ENCODE data around the gene FAM228A. TPM values are rescaled to one million over a fixed set of nuclear protein-coding genes. Genes with fewer than 3 reads are reported as not detected.

Gene FAM228A
- total and polyA plus RNA-seq, 2 of the 4 experiments (the other 2 are of a cell fraction) = not detected

DNA sequence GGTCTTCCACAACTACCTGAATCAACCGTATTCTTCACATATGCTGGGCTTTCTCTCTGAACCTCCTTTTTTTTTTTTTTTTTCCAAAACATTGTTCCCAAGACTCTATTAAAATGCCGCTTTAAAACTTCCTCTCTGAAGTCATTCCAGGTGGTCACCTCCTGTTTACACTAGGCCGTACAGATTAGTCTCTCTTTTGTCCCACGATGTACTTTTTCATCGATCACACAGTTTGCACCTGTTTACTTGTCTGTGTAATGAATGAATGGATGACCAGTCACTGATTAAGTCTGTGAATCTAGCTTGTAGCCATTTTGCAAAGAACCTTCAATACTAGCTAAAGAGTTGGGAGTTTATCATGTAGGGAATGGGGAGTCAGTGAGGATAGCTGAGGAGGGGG, 16.7 kb upstream of the FAM228A start:
- ChIA-PET CTCF (no interaction called here), POLR2A (ENCODE audit: unreplicated experiment) (no interaction called here)
- Histone ChIP-seq H2BK120ac (ENCODE audit: low read depth, low read length) (no peak overlapping the region), H4K8ac (ENCODE audit: low read depth in 2 of 2, low read length in 2 of 2) (no peak overlapping the region), H3K27me3 (ENCODE audit: control insufficient read depth, insufficient read depth, low read length) (no peaks in the 10 kb centered on the region), H3K23ac (ENCODE audit: low read depth, low read length) (no peak overlapping the region), H2BK20ac (ENCODE audit: low read depth, low read length) (no peak overlapping the region), H3K4me3 (ENCODE audit: insufficient read depth, low read depth, low read length) (no peak overlapping the region), H2AK5ac (ENCODE audit: low read depth, low read length) (no peak overlapping the region), H4K5ac (ENCODE audit: low read depth, low read length) (no peak overlapping the region), H3K9me1 (ENCODE audit: insufficient read depth, low read length) (peaks cover 4% of the 10 kb centered on the region; the same call in 1 of the 2 replicates), H3K79me1 (ENCODE audit: low read depth in 1 of 2, low read length in 2 of 2) (no peaks in the 10 kb centered on the region), H3K9ac (ENCODE audit: low read depth, low read length) (no peak overlapping the region), H2BK5ac (ENCODE audit: low read depth, low read length, poor library complexity, severe bottlenecking) (no peak overlapping the region), H3K56ac (ENCODE audit: extremely low read depth, insufficient read depth, low read length) (no peak overlapping the region), H3K4me1 (ENCODE audit: control insufficient read depth, insufficient read depth, low read length) (no peaks in the 10 kb centered on the region), H2AFZ (replicated peaks; ENCODE audit: low read length, poor library complexity) (no peak overlapping the region), H3K4ac (ENCODE audit: low read depth, low read length) (no peak overlapping the region), H2BK15ac (ENCODE audit: low read depth, low read length) (no peak overlapping the region), H3K14ac (replicated peaks; ENCODE audit: low read depth, low read length) (no peak overlapping the region), H3K4me2 (ENCODE audit: low read depth, low read length) (no peak overlapping the region), H3K18ac (ENCODE audit: low read depth, low read length) (no peak overlapping the region), H4K91ac (ENCODE audit: insufficient read depth, low read depth, low read length) (no peak overlapping the region), H3K27ac (ENCODE audit: insufficient read depth, low read length) (no peak overlapping the region), H2AK9ac (replicated peaks; ENCODE audit: low read depth, low read length, poor library complexity) (no peak overlapping the region), H4K20me1 (ENCODE audit: insufficient read depth, low read length) (no peaks in the 10 kb centered on the region), H3K9me3 (ENCODE audit: control insufficient read depth, insufficient read depth, low read length) (no peaks in the 10 kb centered on the region), H3K36me3 (ENCODE audit: control insufficient read depth, insufficient read depth, low read length) (no peaks in the 10 kb centered on the region)
- BruUV-seq (replicated peaks) = no TSS peak
- in situ Hi-C loops (cut with MboI; ENCODE audit: low sequenced_read_pairs) = no loop called here
- DNase-seq (no peak), ATAC-seq (ENCODE audit: low read depth) (no peak)
- intact Hi-C loops (cut with micrococcal nuclease) = no loop called here
- TF ChIP-seq CEBPB (IDR thresholded peaks at IDR 0.05; ENCODE audit: low read depth, low read length) = no peak
- no peak for TF ChIP-seq MAFK (IDR thresholded peaks at IDR 0.05; ENCODE audit: low read depth, low read length)
- no peak for TF ChIP-seq BHLHE40 (IDR thresholded peaks at IDR 0.05; ENCODE audit: low read depth, low read length)
- TF ChIP-seq SMC3 (IDR thresholded peaks at IDR 0.05; ENCODE audit: low read depth, low read length) = no peak
- TF ChIP-seq ELK1 (IDR thresholded peaks at IDR 0.05; ENCODE audit: borderline replicate concordance, low read depth, low read length) = no peak
- no peak for TF ChIP-seq RCOR1 (IDR thresholded peaks at IDR 0.05; ENCODE audit: insufficient replicate concordance, low read length)
- TF ChIP-seq CTCF (conservative IDR thresholded peaks at IDR 0.05; ENCODE audit: low read depth, low read length) = no peak
- no peak for TF ChIP-seq MXI1 (IDR thresholded peaks at IDR 0.05; ENCODE audit: borderline replicate concordance, low read depth, low read length)
- no peak for TF ChIP-seq FOS (IDR thresholded peaks at IDR 0.05; ENCODE audit: low read depth, low read length)
- no peak for TF ChIP-seq POLR2A (IDR thresholded peaks at IDR 0.05; ENCODE audit: low read depth, low read length)
- no peak for TF ChIP-seq RAD21 (IDR thresholded peaks at IDR 0.05; ENCODE audit: low read length)
- TF ChIP-seq CHD1 (IDR thresholded peaks at IDR 0.05; ENCODE audit: low read depth, low read length) = no peak
- no peak for TF ChIP-seq RFX5 (IDR thresholded peaks at IDR 0.05; ENCODE audit: low read depth, low read length)
- no peak for TF ChIP-seq USF2 (IDR thresholded peaks at IDR 0.05; ENCODE audit: low read depth, low read length)
- no peak for TF ChIP-seq MAZ (IDR thresholded peaks at IDR 0.05; ENCODE audit: borderline replicate concordance, low read depth, low read length)
- no peak for TF ChIP-seq NFE2L2 (IDR thresholded peaks at IDR 0.05; ENCODE audit: low read depth, low read length)
- dilution Hi-C loops (cut with HindIII; ENCODE audit: low sequenced_read_pairs, unreplicated experiment) = no loop called here
- WGBS, 2 experiments (ENCODE audit: extremely low coverage in 2 of 2, insufficient read length in 1 of 2) = no CpG with 5 or more reads among the region's 5 CpGs
